Colonic mucosa (tissue), 4 donors: Measurements from ENCODE around the gene PTPRF. TPM values are rescaled to one million over a fixed set of nuclear protein-coding genes. Genes with fewer than 3 reads are reported as not detected.

Experiments used
- DNase-seq: peaks from one replicate; pipeline ENCODE4 v3.0.0-alpha.2; 2020
- H3K27ac ChIP-seq: fragments of 200-600 bp; one replicate; pipeline ENCODE4 v1.8.0; 2021
- H3K27me3 ChIP-seq: fragments of 200-600 bp; one replicate; pipeline ENCODE4 v1.8.0; 2021
- H3K36me3 ChIP-seq: fragments of 200-600 bp; one replicate; pipeline ENCODE4 v1.8.0; 2021
- H3K4me1 ChIP-seq: fragments of 200-600 bp; one replicate; pipeline ENCODE4 v1.8.0; 2021; ENCODE audit warnings: mild to moderate bottlenecking
- H3K4me3 ChIP-seq: fragments of 200-600 bp; one replicate; pipeline ENCODE4 v1.8.0; 2021
- H3K9ac ChIP-seq, 2 donors: one replicate each; pipeline ENCODE4 v1.7.0; 2013; ENCODE audit warnings: control low read depth in 2 of 2, low read depth in 2 of 2, low read length in 2 of 2
- H3K9me3 ChIP-seq: fragments of 200-600 bp; one replicate; pipeline ENCODE4 v1.8.0; 2021
- intact Hi-C: fragments of 100-400 bp; cut with DNase I; formaldehyde crosslinking; loops from one replicate; pipeline ENCODE4 v1.14.1; 2022
- total RNA-seq, 2 donors: library from RNA; stranded (reverse); fragmentation: NEBNext Ultra II Directional in 1 of 2; extraction: Animal tissue kit (Norgen Biotek cat#: 25700) in 1 of 2; gene quantifications; one replicate each; pipeline ENCODE4 v1.2.1, GENCODE V29; 2021
- TF ChIP-seq, protein P1 (sequence below): fragments of 200-600 bp; IDR thresholded peaks from one replicate; pipeline ENCODE4 v1.8.0; 2022; ENCODE audit warnings: antibody characterized with exemption, mild to moderate bottlenecking
- donor health status: healthy.
- donor health status: DM: no; HTN: no; CAD: no.
- donor health status: DM: no; HTN: no; CAD: no.

The PTPRF gene
- total RNA-seq, 2 donors from 2014 or later: 351 to 449 TPM

DNA sequence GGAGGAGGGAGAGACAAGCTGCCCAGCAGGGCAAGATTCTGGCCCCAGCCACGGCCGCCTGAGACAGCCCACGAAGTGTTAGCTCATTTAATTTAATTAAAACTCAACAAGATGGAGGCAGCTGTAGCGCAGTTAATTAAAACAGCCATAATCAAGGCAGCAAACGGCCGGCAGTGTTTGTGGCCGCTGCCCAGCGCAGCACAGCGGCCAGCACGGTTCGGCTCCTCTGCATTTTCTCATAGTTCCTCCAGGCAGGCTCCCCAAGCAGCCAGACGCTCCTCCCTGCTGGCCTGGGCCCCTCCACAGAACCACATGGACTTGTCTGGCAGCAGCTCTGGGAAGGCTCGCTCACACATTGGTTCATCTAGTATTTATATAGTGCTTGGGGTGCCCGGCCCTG is 40.0 kb downstream of the PTPRF start:
- Histone ChIP-seq H3K9me3 (no peaks in the 10 kb centered on the region), H3K27ac (no peak overlapping the region), H3K9ac (no peak overlapping the region), H3K4me1 (no peaks in the 10 kb centered on the region), H3K27me3 (no peaks in the 10 kb centered on the region), H3K4me3 (no peak overlapping the region), H3K36me3 (peaks cover 5% of the 10 kb centered on the region)
- intact Hi-C loops: no loop called here
- DNase-seq: no peak
- TF ChIP-seq, protein P1, sequence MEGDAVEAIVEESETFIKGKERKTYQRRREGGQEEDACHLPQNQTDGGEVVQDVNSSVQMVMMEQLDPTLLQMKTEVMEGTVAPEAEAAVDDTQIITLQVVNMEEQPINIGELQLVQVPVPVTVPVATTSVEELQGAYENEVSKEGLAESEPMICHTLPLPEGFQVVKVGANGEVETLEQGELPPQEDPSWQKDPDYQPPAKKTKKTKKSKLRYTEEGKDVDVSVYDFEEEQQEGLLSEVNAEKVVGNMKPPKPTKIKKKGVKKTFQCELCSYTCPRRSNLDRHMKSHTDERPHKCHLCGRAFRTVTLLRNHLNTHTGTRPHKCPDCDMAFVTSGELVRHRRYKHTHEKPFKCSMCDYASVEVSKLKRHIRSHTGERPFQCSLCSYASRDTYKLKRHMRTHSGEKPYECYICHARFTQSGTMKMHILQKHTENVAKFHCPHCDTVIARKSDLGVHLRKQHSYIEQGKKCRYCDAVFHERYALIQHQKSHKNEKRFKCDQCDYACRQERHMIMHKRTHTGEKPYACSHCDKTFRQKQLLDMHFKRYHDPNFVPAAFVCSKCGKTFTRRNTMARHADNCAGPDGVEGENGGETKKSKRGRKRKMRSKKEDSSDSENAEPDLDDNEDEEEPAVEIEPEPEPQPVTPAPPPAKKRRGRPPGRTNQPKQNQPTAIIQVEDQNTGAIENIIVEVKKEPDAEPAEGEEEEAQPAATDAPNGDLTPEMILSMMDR: no peak

DNA sequence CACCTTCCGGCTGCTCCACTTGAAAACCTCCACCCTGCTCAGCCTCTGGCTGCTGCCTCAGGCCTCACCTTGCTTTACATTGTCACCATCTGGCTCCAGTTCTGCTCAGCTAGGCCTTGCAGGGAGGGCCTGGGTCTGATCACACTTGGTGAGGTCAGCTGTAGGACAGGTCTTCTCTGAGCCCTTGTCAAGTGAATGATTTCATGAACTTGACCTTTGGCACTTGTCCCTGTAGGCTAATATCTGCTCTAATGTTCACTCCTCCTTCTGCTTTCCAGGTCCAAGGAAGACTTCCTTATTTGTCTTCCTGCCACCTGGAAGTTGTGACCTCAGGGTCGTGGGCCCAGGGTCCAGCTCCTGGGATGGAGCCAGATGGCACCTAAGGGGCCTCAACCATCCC is 41.4 kb downstream of the PTPRF start:
- H3K27me3 ChIP-seq: no peaks in the 10 kb centered on the region
- no peak overlapping the region for H3K4me3 ChIP-seq
- no peak overlapping the region for H3K27ac ChIP-seq
- H3K9me3 ChIP-seq: no peaks in the 10 kb centered on the region
- H3K9ac ChIP-seq: no peak overlapping the region
- H3K36me3 ChIP-seq: peaks cover 5% of the 10 kb centered on the region
- H3K4me1 ChIP-seq: no peaks in the 10 kb centered on the region
- TF ChIP-seq, protein P1: no peak
- intact Hi-C loops: no loop called here
- no peak for DNase-seq

DNA sequence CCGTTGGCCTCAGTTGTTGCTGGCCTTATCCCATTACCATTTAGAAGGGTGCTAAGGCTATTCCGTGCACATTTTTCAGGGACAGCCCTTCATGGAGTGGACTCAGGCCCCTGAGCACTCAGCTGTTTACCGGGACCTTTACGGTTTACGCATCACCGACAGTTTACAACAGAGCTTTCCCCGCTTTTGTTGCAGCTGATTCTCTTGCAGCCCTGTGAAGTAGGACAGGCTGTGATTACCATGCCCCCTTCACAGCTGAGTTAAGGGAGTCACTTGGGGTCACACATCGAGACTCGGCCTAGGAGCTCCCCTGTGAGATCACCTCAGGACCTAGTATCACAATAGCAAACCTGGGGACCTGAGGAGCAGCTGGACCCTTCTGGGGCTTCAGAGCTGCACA is 41.9 kb downstream of the PTPRF start:
- H3K27ac ChIP-seq: no peak overlapping the region
- TF ChIP-seq, protein P1: no peak
- no peaks in the 10 kb centered on the region for H3K27me3 ChIP-seq
- no peaks in the 10 kb centered on the region for H3K4me1 ChIP-seq
- H3K9ac ChIP-seq: no peak overlapping the region
- H3K9me3 ChIP-seq: no peaks in the 10 kb centered on the region
- H3K4me3 ChIP-seq: no peak overlapping the region
- intact Hi-C loops: no loop called here
- peaks cover 5% of the 10 kb centered on the region for H3K36me3 ChIP-seq
- DNase-seq: no peak

DNA sequence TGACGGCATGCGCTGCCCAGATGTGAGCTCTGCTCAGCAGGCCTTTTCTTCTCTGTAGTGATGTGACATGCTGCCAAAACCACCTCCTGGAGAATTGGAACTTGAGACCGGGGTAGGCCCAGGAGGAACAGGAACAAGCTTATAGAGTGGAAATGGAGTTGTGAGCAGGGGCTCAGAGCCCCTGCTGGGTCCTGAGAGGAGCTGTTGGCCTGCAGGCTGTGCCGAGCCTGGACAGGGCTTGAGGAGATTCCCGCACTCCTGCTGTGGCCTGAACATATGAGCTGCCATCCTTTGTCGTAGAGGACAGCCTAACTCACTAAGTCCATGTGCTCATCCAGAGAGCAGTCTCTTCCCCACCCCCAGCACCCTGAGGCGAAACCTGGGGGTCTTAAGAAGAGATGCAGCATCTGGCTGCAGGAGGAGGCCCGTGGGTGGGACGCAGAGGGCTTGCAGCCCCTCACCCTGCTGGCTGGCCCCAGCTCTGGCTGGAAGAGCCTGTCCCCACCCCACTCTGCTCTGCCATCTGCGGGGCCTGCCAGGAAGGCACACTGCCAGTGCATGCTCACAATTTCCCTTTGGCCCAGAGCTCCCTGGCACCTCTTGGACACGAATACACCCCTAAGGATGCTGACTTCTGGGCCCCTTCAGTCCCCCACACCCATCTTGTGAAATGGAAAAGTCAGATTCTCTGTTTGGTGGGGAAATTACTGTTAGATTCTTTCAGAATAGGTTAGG is 42.5 kb downstream of the PTPRF start:
- H3K27me3 ChIP-seq: no peaks in the 10 kb centered on the region
- no peaks in the 10 kb centered on the region for H3K9me3 ChIP-seq
- no peak overlapping the region for H3K27ac ChIP-seq
- intact Hi-C loops: no loop called here
- H3K4me1 ChIP-seq: no peaks in the 10 kb centered on the region
- TF ChIP-seq, protein P1: no peak
- peaks cover 5% of the 10 kb centered on the region for H3K36me3 ChIP-seq
- DNase-seq: no peak
- H3K9ac ChIP-seq: no peak overlapping the region
- H3K4me3 ChIP-seq: no peak overlapping the region

DNA sequence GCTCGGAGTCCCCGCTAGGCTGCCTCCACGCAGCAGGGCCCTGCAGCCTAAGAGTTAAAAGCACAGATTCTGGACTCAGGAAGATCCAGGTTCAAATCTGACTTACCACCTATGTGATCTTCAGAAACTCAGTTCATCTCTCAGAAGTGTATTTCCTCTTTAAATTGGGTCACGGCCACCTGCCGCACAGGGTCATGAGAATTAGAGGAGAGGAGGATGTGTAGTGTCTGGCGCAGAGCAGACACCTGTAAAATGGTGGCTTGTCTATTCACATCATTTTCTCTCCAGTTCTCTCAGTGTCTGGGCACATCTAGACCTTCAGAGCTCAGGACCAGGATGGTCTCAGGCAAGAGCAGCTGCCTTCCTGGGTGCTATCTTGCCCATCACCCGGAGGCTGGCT is 45.8 kb downstream of the PTPRF start:
- no peak overlapping the region for H3K27ac ChIP-seq
- no peaks in the 10 kb centered on the region for H3K36me3 ChIP-seq
- intact Hi-C loops: no loop called here
- no peaks in the 10 kb centered on the region for H3K27me3 ChIP-seq
- H3K9me3 ChIP-seq: no peaks in the 10 kb centered on the region
- no peaks in the 10 kb centered on the region for H3K4me1 ChIP-seq
- no peak for DNase-seq
- no peak overlapping the region for H3K9ac ChIP-seq
- TF ChIP-seq, protein P1: no peak
- no peak overlapping the region for H3K4me3 ChIP-seq
